Pancreas (tissue), 10 donors: ENCODE data around the gene PPP1R2C. TPM values are rescaled to one million over a fixed set of nuclear protein-coding genes. Genes with fewer than 3 reads are reported as not detected.

Source experiments
- ATAC-seq, 4 donors: fragments of 200-7000 bp; cut with Tn5 transposase; one replicate each; pipeline versions ENCODE4 v1.8.0 to v1.9.1; 2020; ENCODE audit warnings: mild to moderate bottlenecking in 4 of 4, moderate library complexity in 4 of 4
- DNase-seq, 6 donors: peaks; one replicate each; pipeline ENCODE4 v3.0.0-alpha.2; 2020
- FAIRE-seq: peaks from 2 replicates; lab custom pipeline; 2012; peaks lifted over from hg19 to GRCh38; lab: Jason Lieb, UNC
- H3K27ac ChIP-seq, 4 donors: fragments of 200-600 bp; sonication (generic); 1 replicate in 3 of 4; 2 replicates in 1 of 4; pipeline versions ENCODE4 v1.5.0 to v1.8.0; 2020
- H3K27me3 ChIP-seq, 4 donors: fragments of 200-600 bp; one replicate each; pipeline ENCODE4 v1.8.0; 2021
- H3K36me3 ChIP-seq, 3 donors: fragments of 200-600 bp; sonication (generic) in 1 of 3; one replicate each; pipeline versions ENCODE4 v1.5.0 to v1.8.0; 2020 to 2021
- H3K4me1 ChIP-seq, 3 donors: fragments of 200-600 bp; one replicate each; pipeline ENCODE4 v1.8.0; 2021
- H3K4me3 ChIP-seq, 4 donors: fragments of 200-600 bp; sonication (generic) in 2 of 4; one replicate each; pipeline versions ENCODE4 v1.5.0 to v1.8.0; 2020 to 2021
- H3K9me3 ChIP-seq, 4 donors: fragments of 200-600 bp; one replicate each; pipeline ENCODE4 v1.8.0; 2021
- WGBS, 2 donors: extraction: QIAGEN DNeasy Blood & Tissue Kit; methylation state at CpG; one replicate each; pipeline ENCODE4 v1.1.7; 2013; 5-methylcytosine and 5-hydroxymethylcytosine counted together
- intact Hi-C, 3 donors: fragments of 100-400 bp; cut with DNase I; formaldehyde crosslinking; loops; one replicate each; pipeline versions ENCODE4 v1.11.1 to v1.14.2; 2022
- polyA plus RNA-seq, 2 donors: library from polyadenylated mRNA; stranded (reverse); fragments of 200-250 nt; gene quantifications; one replicate each; pipeline ENCODE4 v1.2.3, GENCODE V29; 2013
- total RNA-seq, 6 donors: library from RNA; stranded (reverse); fragmentation: NEBNext Ultra II Directional in 4 of 6; extraction: Animal tissue kit (Norgen Biotek cat#: 25700) in 4 of 6; gene quantifications; one replicate each; pipeline versions ENCODE4 v1.2.1 to v1.2.4, GENCODE V29; 2021 to 2023
- TF ChIP-seq, protein P1 (sequence below), 4 donors: fragments of 200-600 bp; sonication (generic) in 3 of 4; IDR thresholded peaks; one replicate each; pipeline versions ENCODE4 v1.5.0 to v1.8.0; 2021; ENCODE audit warnings: antibody characterized with exemption in 4 of 4
- donor health status: healthy with polysubstance abuse.
- donor health status: DM: no; HTN: no; CAD: no; lungs with moderate emphysema.
- donor health status: DM: no; HTN: no; CAD: no.
- donor health status: control.
- donor health status: control.
- donor health status: Bipolar disorder and iron deficiency.
- donor health status: DM: yes; HTN: yes; CAD: no.
- donor health status: DM: no; HTN: no; CAD: no.
- donor health status: DM: no; HTN: no; CAD: no.
- donor health status: DM: yes; HTN: yes; CAD: no.

The PPP1R2C gene
- total RNA-seq (not detected), polyA plus RNA-seq (not detected)

DNA sequence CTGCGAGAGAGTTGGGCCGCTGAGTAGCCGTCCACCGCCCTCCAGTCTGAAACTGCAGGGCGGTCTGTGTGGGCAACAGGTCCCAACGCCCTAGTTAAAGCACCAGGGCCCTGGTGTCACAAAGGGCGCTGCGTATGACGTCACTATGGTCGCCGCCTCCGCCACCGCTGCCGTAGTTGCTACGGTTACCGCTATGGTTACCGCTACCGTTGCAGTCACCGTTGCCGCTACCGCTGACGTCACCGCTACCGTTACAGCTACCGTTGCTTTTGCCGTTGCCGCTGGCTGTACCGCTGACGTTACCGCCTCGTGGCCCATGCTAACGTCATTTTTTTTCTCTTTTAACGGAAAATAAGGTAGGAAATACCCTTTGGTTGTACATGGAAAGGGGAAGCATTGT lies at the start of gene PPP1R2C:
PPP1R2C (minus strand) TSS at position 68 of the 400 bp plus-strand sequence. CDS start 84 bp downstream, outside the sequence.
- intact Hi-C loops: no loop called here
- Histone ChIP-seq H3K27ac (no peak within 1 kb of the TSS), H3K4me3 (no peak within 1 kb of the TSS), H3K27me3 (no peaks in the 10 kb centered on the region), H3K9me3 (no peaks in the 10 kb centered on the region), H3K36me3 (no peaks in the 10 kb centered on the region), H3K4me1 (no peaks in the 10 kb centered on the region)
- TF ChIP-seq, protein P1, sequence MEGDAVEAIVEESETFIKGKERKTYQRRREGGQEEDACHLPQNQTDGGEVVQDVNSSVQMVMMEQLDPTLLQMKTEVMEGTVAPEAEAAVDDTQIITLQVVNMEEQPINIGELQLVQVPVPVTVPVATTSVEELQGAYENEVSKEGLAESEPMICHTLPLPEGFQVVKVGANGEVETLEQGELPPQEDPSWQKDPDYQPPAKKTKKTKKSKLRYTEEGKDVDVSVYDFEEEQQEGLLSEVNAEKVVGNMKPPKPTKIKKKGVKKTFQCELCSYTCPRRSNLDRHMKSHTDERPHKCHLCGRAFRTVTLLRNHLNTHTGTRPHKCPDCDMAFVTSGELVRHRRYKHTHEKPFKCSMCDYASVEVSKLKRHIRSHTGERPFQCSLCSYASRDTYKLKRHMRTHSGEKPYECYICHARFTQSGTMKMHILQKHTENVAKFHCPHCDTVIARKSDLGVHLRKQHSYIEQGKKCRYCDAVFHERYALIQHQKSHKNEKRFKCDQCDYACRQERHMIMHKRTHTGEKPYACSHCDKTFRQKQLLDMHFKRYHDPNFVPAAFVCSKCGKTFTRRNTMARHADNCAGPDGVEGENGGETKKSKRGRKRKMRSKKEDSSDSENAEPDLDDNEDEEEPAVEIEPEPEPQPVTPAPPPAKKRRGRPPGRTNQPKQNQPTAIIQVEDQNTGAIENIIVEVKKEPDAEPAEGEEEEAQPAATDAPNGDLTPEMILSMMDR (IDR thresholded peaks at IDR 0.05): no peak
- ATAC-seq (no peak), FAIRE-seq (no peak), DNase-seq (no peak)
- 59 to 97% methylated on average over 33 of the region's 33 CpGs for WGBS, 2 donors

DNA sequence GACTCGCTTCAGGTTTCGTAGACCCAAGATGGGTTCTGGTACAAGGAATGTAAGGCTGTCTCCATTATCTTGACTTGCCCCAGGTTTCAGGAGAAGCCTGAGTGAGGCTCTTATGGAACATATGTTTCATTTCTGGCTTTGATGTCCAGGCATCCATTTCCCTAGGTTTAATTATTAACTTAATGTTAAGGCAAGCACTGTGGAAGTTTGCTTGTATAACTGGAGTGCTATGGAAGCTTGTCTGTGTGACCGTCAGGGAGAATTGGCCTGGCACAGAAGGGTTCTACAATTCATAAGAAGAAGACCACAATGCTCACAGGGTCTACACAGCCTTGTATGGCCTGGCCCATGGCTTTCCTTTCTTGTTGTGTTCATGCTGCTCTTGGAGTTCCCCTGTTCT lies 47.2 kb upstream of the PPP1R2C start:
- Histone ChIP-seq H3K4me3 (no peak overlapping the region), H3K36me3 (no peaks in the 10 kb centered on the region), H3K27ac (no peak overlapping the region), H3K27me3 (no peaks in the 10 kb centered on the region), H3K4me1 (no peaks in the 10 kb centered on the region), H3K9me3 (no peaks in the 10 kb centered on the region)
- FAIRE-seq: no peak
- intact Hi-C loops: no loop called here
- no peak for DNase-seq
- TF ChIP-seq, protein P1 (IDR thresholded peaks at IDR 0.05): no peak
- WGBS, 2 donors: 61 to 87% methylated on average over 3 of the region's 3 CpGs
- no peak for ATAC-seq

DNA sequence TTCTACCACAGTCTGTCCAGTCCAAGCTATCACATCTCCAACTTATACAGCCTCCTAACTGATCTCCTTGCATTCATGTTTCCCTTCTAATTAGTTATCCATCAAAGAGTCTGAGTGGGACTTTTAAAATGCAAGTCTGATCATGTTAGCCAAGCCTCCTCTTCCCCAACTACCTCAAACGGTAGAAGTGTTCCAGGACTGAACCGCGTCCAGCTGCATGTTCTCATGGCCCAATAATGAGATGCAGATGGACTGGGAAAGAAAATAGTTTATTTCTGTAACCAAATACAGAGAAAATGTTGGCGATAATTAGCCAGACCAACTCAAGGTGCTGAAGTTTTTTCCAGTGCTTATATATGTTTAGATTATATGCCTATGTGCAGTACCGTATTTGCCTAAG lies 46.6 kb upstream of the PPP1R2C start:
- 79 to 88% methylated on average over 5 of the region's 5 CpGs for WGBS, 2 donors
- TF ChIP-seq, protein P1 (IDR thresholded peaks at IDR 0.05): no peak

DNA sequence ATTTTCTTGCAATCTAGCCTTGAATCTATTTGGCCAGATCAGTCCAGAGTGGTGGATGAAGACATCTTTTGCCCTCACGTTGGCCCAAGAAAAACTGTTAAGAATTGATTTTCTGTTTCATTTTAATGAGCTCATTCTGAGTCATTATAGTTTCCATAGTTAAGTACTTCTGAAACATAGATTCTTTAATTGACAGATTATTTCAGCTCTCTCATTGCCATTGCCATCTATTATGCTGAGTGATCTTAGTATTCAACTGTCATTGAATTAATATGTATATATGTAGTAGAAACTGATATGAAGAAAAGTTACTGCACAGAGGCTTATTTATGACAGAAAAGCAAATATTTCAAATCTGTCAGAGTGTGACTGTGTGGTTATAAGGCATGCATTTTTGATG lies 45.5 kb upstream of the PPP1R2C start:
- 42 to 53% methylated on average over 1 of the region's 1 CpG for WGBS, 2 donors
- intact Hi-C loops: no loop called here
- Histone ChIP-seq H3K36me3 (no peaks in the 10 kb centered on the region), H3K9me3 (no peaks in the 10 kb centered on the region), H3K4me3 (no peak overlapping the region), H3K27ac (no peak overlapping the region), H3K4me1 (no peaks in the 10 kb centered on the region), H3K27me3 (no peaks in the 10 kb centered on the region)
- FAIRE-seq: no peak
- DNase-seq: no peak
- ATAC-seq: no peak
- TF ChIP-seq, protein P1 (IDR thresholded peaks at IDR 0.05): no peak

More for the DNA sequence above, 46.6 kb upstream of the PPP1R2C start:
- Histone ChIP-seq H3K4me1 (no peaks in the 10 kb centered on the region), H3K27me3 (no peaks in the 10 kb centered on the region), H3K27ac (no peak overlapping the region), H3K36me3 (no peaks in the 10 kb centered on the region), H3K4me3 (no peak overlapping the region), H3K9me3 (no peaks in the 10 kb centered on the region)
- FAIRE-seq (no peak), ATAC-seq (no peak), DNase-seq (no peak)
- intact Hi-C loops: no loop called here

DNA sequence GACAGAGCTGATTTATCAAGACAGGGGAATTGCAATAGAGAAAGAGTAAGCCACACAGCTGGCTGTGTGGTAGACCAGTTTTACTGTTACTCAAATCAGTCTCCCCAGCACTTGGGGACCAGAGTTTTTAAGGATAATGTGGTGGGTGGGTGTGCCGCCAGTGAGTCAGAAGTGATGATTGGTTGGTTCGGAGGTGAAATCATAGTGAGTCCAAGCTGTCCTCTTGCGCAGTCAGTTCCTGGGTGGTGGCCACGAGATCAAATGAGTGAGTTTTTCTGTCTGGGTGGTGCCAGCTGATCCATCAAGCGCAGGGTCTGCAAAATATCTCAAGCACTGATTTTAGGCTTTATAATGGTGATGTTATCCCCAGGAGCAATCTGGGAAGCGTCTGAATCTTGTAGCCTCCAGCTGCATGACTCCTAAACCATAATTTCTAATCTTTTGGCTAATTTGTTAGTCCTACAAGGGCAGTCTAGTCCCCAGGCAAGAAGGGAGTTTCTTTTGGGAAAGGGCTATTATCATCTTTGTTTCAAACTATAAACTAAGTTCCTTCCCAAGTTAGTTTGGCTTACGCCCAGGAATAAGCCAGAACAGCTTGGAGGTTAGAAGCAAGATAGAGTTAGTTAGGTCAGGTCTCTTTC lies 44.0 kb upstream of the PPP1R2C start:
- intact Hi-C loops: no loop called here
- FAIRE-seq (no peak), DNase-seq (no peak), ATAC-seq (no peak)
- 78 to 87% methylated on average over 7 of the region's 7 CpGs for WGBS, 2 donors
- TF ChIP-seq, protein P1 (IDR thresholded peaks at IDR 0.05): no peak
- Histone ChIP-seq H3K9me3 (no peaks in the 10 kb centered on the region), H3K4me3 (no peak overlapping the region), H3K36me3 (no peaks in the 10 kb centered on the region), H3K4me1 (no peaks in the 10 kb centered on the region), H3K27ac (no peak overlapping the region), H3K27me3 (no peaks in the 10 kb centered on the region)
